Progenitor cell of endocrine pancreas (in vitro differentiated cells): ENCODE results near the gene PRR22. TPM values are rescaled to one million over a fixed set of nuclear protein-coding genes. Genes with fewer than 3 reads are reported as not detected.
A peak's percentile ranks its signal among the peaks of the same experiment; 100 is the strongest.

Source experiments
- DNase-seq: peaks from one replicate; pipeline ENCODE4 v3.0.0; 2021; ENCODE audit warnings: low spot score; ENCODE audit not compliant: unreplicated experiment
- H3K27ac Mint-ChIP-seq: 2 replicates; pipeline ENCODE4 v1.8.0; 2021; ENCODE audit warnings: mild to moderate bottlenecking, moderate library complexity, mixed read lengths
- H3K27me3 Mint-ChIP-seq: 2 replicates; pipeline ENCODE4 v1.8.0; 2021; ENCODE audit warnings: mixed read lengths
- H3K36me3 Mint-ChIP-seq: 2 replicates; pipeline ENCODE4 v1.8.0; 2022; ENCODE audit warnings: mixed read lengths; ENCODE audit not compliant: insufficient read depth
- H3K4me1 Mint-ChIP-seq: 2 replicates; pipeline ENCODE4 v1.8.0; 2021; ENCODE audit warnings: low read depth, mixed read lengths
- H3K4me3 Mint-ChIP-seq: 2 replicates; pipeline ENCODE4 v1.8.0; 2021; ENCODE audit warnings: low read depth, mild to moderate bottlenecking, moderate library complexity, mixed read lengths
- H3K9me3 Mint-ChIP-seq: 2 replicates; pipeline ENCODE4 v1.8.0; 2021; ENCODE audit warnings: low read depth, mixed read lengths
- CTCF ChIP-seq: fragments of 200-600 bp; sonication (generic); IDR thresholded peaks from one replicate; pipeline ENCODE4 v1.5.0; 2021; ENCODE audit warnings: antibody characterized with exemption, mild to moderate bottlenecking; ENCODE audit not compliant: unreplicated experiment
- total RNA-seq: library from RNA; stranded (reverse); gene quantifications from 2 replicates; pipeline ENCODE4 v1.2.1, GENCODE V29; 2021

The PRR22 gene
- total RNA-seq, 1 donor from 2014 or later = 5.8 TPM

- DNase-seq = no peak
- no peak overlapping the region for H3K27ac Mint-ChIP-seq
- TF ChIP-seq CTCF = no peak
- H3K4me1 Mint-ChIP-seq = peaks cover 4% of the 10 kb centered on the region
- H3K36me3 Mint-ChIP-seq = no peaks in the 10 kb centered on the region
- peak overlapping the region; percentile 52 for H3K4me3 Mint-ChIP-seq
- H3K27me3 Mint-ChIP-seq = peaks cover 33% of the 10 kb centered on the region
- no peaks in the 10 kb centered on the region for H3K9me3 Mint-ChIP-seq
These were observed 21.6 kb upstream of the PRR22 start for GRCh38 chr19:5806133-5806489.

- Mint-ChIP-seq H3K4me1 (peaks cover 4% of the 10 kb centered on the region), H3K9me3 (no peaks in the 10 kb centered on the region)
These were observed 21.1 kb upstream of the PRR22 start for GRCh38 chr19:5805462-5806132.

GRCh38 chr19:5804516-5805461, 20.2 kb upstream of the PRR22 start, which contains the start of gene NRTN:
Gene NRTN, plus strand, starts transcription at chr19:5805067. Its CDS starts 19,099 bp downstream, at chr19:5824166.
- TF ChIP-seq CTCF = no peak
- Mint-ChIP-seq H3K27ac (peak within 1 kb of the TSS; percentile 71), H3K36me3 (no peaks in the 10 kb centered on the region), H3K4me3 (peak within 1 kb of the TSS; percentile 63), H3K9me3 (no peaks in the 10 kb centered on the region), H3K4me1 (peaks cover 4% of the 10 kb centered on the region), H3K27me3 (peaks cover 36% of the 10 kb centered on the region)
- DNase-seq = no peak

More at GRCh38 chr19:5805462-5806132, 21.1 kb upstream of the PRR22 start:
- Mint-ChIP-seq H3K36me3 (no peaks in the 10 kb centered on the region), H3K27me3 (peaks cover 35% of the 10 kb centered on the region), H3K4me3 (peak overlapping the region; percentile 52), H3K27ac (no peak overlapping the region)
- peak; percentile 84 for DNase-seq
- TF ChIP-seq CTCF = peak; percentile 80

- Mint-ChIP-seq H3K36me3 (no peaks in the 10 kb centered on the region), H3K27ac (peak overlapping the region; percentile 71), H3K4me1 (peaks cover 4% of the 10 kb centered on the region), H3K9me3 (no peaks in the 10 kb centered on the region), H3K4me3 (peak overlapping the region; percentile 63), H3K27me3 (peaks cover 43% of the 10 kb centered on the region)
- peak; percentile 96 for DNase-seq
- peak; percentile 96 for TF ChIP-seq CTCF
These were observed 19.4 kb upstream of the PRR22 start for GRCh38 chr19:5803752-5804515.

- peak overlapping the region; percentile 51 for H3K4me3 Mint-ChIP-seq
- no peaks in the 10 kb centered on the region for H3K9me3 Mint-ChIP-seq
- no peak for TF ChIP-seq CTCF
These were observed 18.9 kb upstream of the PRR22 start for GRCh38 chr19:5803441-5803751.

More at GRCh38 chr19:5803441-5803751, 18.9 kb upstream of the PRR22 start:
- no peaks in the 10 kb centered on the region for H3K36me3 Mint-ChIP-seq
- peaks cover 4% of the 10 kb centered on the region for H3K4me1 Mint-ChIP-seq
- no peak overlapping the region for H3K27ac Mint-ChIP-seq
- no peak for DNase-seq
- H3K27me3 Mint-ChIP-seq = peaks cover 45% of the 10 kb centered on the region
